IMR-90 (cell line): Measurements from ENCODE around the gene AIFM2. TPM values are rescaled to one million over a fixed set of nuclear protein-coding genes. Genes with fewer than 3 reads are reported as not detected.

Experiments used
- ATAC-seq: fragments of 200-7000 bp; cut with Tn5 transposase; 2 replicates; pipeline ENCODE4 v1.9.1; 2020; ENCODE audit warnings: low read depth, mild to moderate bottlenecking, moderate library complexity
- BruUV-seq: library from RNA; stranded (reverse); fragments of 400-500 nt; replicated peaks from 2 replicates; lab custom pipeline; 2021; lab: Mats Ljungman, UMichigan
- CTCF ChIA-PET: fragments of 300-600 bp; formaldehyde crosslinking; extraction: SDS; loops from one replicate; lab custom pipeline; 2021; ENCODE audit warnings: antibody characterized with exemption; lab: Yijun Ruan, JAX
- POLR2A ChIA-PET: fragments of 300-600 bp; sonication (Branson Sonifier 250); formaldehyde crosslinking; loops from one replicate; lab custom pipeline; 2022; ENCODE audit warnings: antibody characterized with exemption; ENCODE audit not compliant: unreplicated experiment; lab: Charles Lee
- DNase-seq: peaks from one replicate; pipeline ENCODE4 v3.0.0; 2013
- H2AFZ ChIP-seq: replicated peaks from 2 replicates; pipeline ENCODE3; 2013; ENCODE audit warnings: low read length, mild to moderate bottlenecking; ENCODE audit not compliant: poor library complexity
- H2AK5ac ChIP-seq: 2 replicates; pipeline ENCODE4 v1.6.1; 2013; ENCODE audit warnings: low read depth, low read length, inconsistent platforms
- H2AK9ac ChIP-seq: replicated peaks from 2 replicates; pipeline ENCODE3; 2013; ENCODE audit warnings: mild to moderate bottlenecking, low read depth, low read length, moderate library complexity; ENCODE audit not compliant: poor library complexity
- H2BK120ac ChIP-seq: 2 replicates; pipeline ENCODE4 v1.6.1; 2013; ENCODE audit warnings: low read depth, low read length, inconsistent platforms
- H2BK15ac ChIP-seq: 3 replicates; pipeline ENCODE4 v1.6.1; 2013; ENCODE audit warnings: low read depth, low read length, inconsistent platforms
- H2BK20ac ChIP-seq: 2 replicates; pipeline ENCODE4 v1.6.1; 2013; ENCODE audit warnings: low read depth, mild to moderate bottlenecking, inconsistent platforms, low read length, moderate library complexity
- H2BK5ac ChIP-seq: 2 replicates; pipeline ENCODE4 v1.6.1; 2013; ENCODE audit warnings: mild to moderate bottlenecking, low read depth, low read length, inconsistent platforms; ENCODE audit not compliant: poor library complexity, severe bottlenecking
- H3K14ac ChIP-seq: replicated peaks from 2 replicates; pipeline ENCODE4 v1.6.1; 2013; ENCODE audit warnings: low read depth, low read length, inconsistent platforms
- H3K18ac ChIP-seq: 2 replicates; pipeline ENCODE4 v1.6.1; 2013; ENCODE audit warnings: low read depth, low read length, control low read depth
- H3K23ac ChIP-seq: 2 replicates; pipeline ENCODE4 v1.6.1; 2013; ENCODE audit warnings: low read depth, low read length, inconsistent platforms
- H3K27ac ChIP-seq: 2 replicates; pipeline ENCODE4 v1.5.1; 2013; ENCODE audit warnings: mild to moderate bottlenecking, control low read depth, low read length; ENCODE audit not compliant: insufficient read depth
- H3K27me3 ChIP-seq: 2 replicates; pipeline ENCODE4 v1.6.1; 2013; ENCODE audit warnings: low read length; ENCODE audit not compliant: control insufficient read depth, insufficient read depth
- H3K36me3 ChIP-seq: 2 replicates; pipeline ENCODE4 v1.6.1; 2013; ENCODE audit warnings: low read length, mixed read lengths; ENCODE audit not compliant: control insufficient read depth, insufficient read depth
- H3K4ac ChIP-seq: 2 replicates; pipeline ENCODE4 v1.6.1; 2013; ENCODE audit warnings: low read depth, low read length, inconsistent platforms
- H3K4me1 ChIP-seq: 2 replicates; pipeline ENCODE4 v1.6.1; 2013; ENCODE audit warnings: low read length, mixed read lengths; ENCODE audit not compliant: control insufficient read depth, insufficient read depth
- H3K4me2 ChIP-seq: 2 replicates; pipeline ENCODE4 v1.6.1; 2013; ENCODE audit warnings: low read depth, mild to moderate bottlenecking, control low read depth, low read length, moderate library complexity
- H3K4me3 ChIP-seq: 2 replicates; pipeline ENCODE4 v1.5.1; 2013; ENCODE audit warnings: low read depth, mild to moderate bottlenecking, control low read depth, low read length, moderate library complexity; ENCODE audit not compliant: insufficient read depth
- H3K56ac ChIP-seq: 2 replicates; pipeline ENCODE4 v1.6.1; 2013; ENCODE audit warnings: low read length, inconsistent platforms; ENCODE audit not compliant: insufficient read depth; ENCODE audit errors: extremely low read depth
- H3K79me1 ChIP-seq, 2 experiments: 2 replicates each; pipeline ENCODE4 v1.6.1; 2013; ENCODE audit warnings: low read length in 2 of 2, inconsistent platforms in 1 of 2, low read depth in 1 of 2
- H3K9ac ChIP-seq: 2 replicates; pipeline ENCODE4 v1.6.1; 2013; ENCODE audit warnings: low read depth, low read length, control low read depth
- H3K9me1 ChIP-seq: 2 replicates; pipeline ENCODE4 v1.6.1; 2013; ENCODE audit warnings: low read length, inconsistent platforms; ENCODE audit not compliant: insufficient read depth
- H3K9me3 ChIP-seq: 2 replicates; pipeline ENCODE4 v1.6.1; 2013; ENCODE audit warnings: low read length; ENCODE audit not compliant: control insufficient read depth, insufficient read depth
- H4K20me1 ChIP-seq: 2 replicates; pipeline ENCODE4 v1.6.1; 2013; ENCODE audit warnings: low read length, inconsistent platforms; ENCODE audit not compliant: insufficient read depth
- H4K5ac ChIP-seq: 2 replicates; pipeline ENCODE4 v1.6.1; 2013; ENCODE audit warnings: mild to moderate bottlenecking, low read depth, low read length, control low read depth
- H4K8ac ChIP-seq, 2 experiments: 2 replicates each; pipeline ENCODE4 v1.6.1; 2013; ENCODE audit warnings: low read depth in 2 of 2, low read length in 2 of 2, control low read depth in 1 of 2, inconsistent platforms in 1 of 2
- H4K91ac ChIP-seq: 2 replicates; pipeline ENCODE4 v1.6.1; 2013; ENCODE audit warnings: low read depth, low read length, inconsistent platforms; ENCODE audit not compliant: insufficient read depth
- BHLHE40 ChIP-seq: fragments of 150-350 bp; IDR thresholded peaks from 2 replicates; pipeline ENCODE4 v1.6.1; 2016; ENCODE audit warnings: mild to moderate bottlenecking, low read depth, low read length
- CHD1 ChIP-seq: IDR thresholded peaks from 2 replicates; pipeline ENCODE4 v1.6.1; 2012; ENCODE audit warnings: low read depth, low read length, improper control_type of control experiment
- MAFK ChIP-seq: IDR thresholded peaks from 2 replicates; pipeline ENCODE4 v1.6.1; 2012; ENCODE audit warnings: low read depth, low read length, improper control_type of control experiment
- MXI1 ChIP-seq: IDR thresholded peaks from 2 replicates; pipeline ENCODE4 v1.6.1; 2012; ENCODE audit warnings: low read depth, mild to moderate bottlenecking, low read length, moderate library complexity, borderline replicate concordance
- NFE2L2 ChIP-seq: fragments of 150-350 bp; IDR thresholded peaks from 2 replicates; pipeline ENCODE4 v1.6.1; 2016; ENCODE audit warnings: low read depth, mild to moderate bottlenecking, low read length
- POLR2A ChIP-seq: IDR thresholded peaks from 2 replicates; pipeline ENCODE4 v1.6.1; 2012; ENCODE audit warnings: mild to moderate bottlenecking, low read depth, low read length
- RCOR1 ChIP-seq: IDR thresholded peaks from 2 replicates; pipeline ENCODE4 v1.6.1; 2012; ENCODE audit warnings: mild to moderate bottlenecking, low read length, improper control_type of control experiment; ENCODE audit not compliant: insufficient replicate concordance
- RFX5 ChIP-seq: IDR thresholded peaks from 2 replicates; pipeline ENCODE4 v1.8.0; 2012; ENCODE audit warnings: low read depth, mild to moderate bottlenecking, low read length, moderate library complexity
- SMC3 ChIP-seq: fragments of 150-350 bp; IDR thresholded peaks from 2 replicates; pipeline ENCODE4 v1.6.1; 2016; ENCODE audit warnings: low read depth, mild to moderate bottlenecking, antibody characterized with exemption, low read length, moderate library complexity
- WGBS, 2 experiments: methylation state at CpG; one replicate each; pipeline versions ENCODE4 v1.1.5 to v1.1.7; 2013; ENCODE audit warnings: missing lambda C conversion rate in 2 of 2; ENCODE audit not compliant: insufficient read length in 1 of 2; ENCODE audit errors: extremely low coverage in 2 of 2; 5-methylcytosine and 5-hydroxymethylcytosine counted together
- dilution Hi-C: fragments of 300-500 bp; cut with HindIII; formaldehyde crosslinking; loops from one replicate; pipeline ENCODE4 v1.14.3; 2018; ENCODE audit warnings: low sequenced_read_pairs; ENCODE audit not compliant: unreplicated experiment
- in situ Hi-C: fragments of 300-500 bp; cut with MboI; formaldehyde crosslinking; loops from 3 replicates; pipeline ENCODE4 v1.14.3; 2019; ENCODE audit warnings: low sequenced_read_pairs, inconsistent platforms, mixed read lengths
- intact Hi-C: fragments of 100-400 bp; cut with micrococcal nuclease; formaldehyde crosslinking; loops from 2 replicates; pipeline ENCODE4 v1.10.0; 2022
- polyA plus RNA-seq, 3 experiments: library from polyadenylated mRNA; depleted of rRNA; stranded (reverse); fragments of >200 nt; gene quantifications; 2 replicates each; pipeline ENCODE4 v1.2.3, GENCODE V29; 2012; ENCODE audit warnings: low replicate concordance in 1 of 3
- total RNA-seq: library from RNA; depleted of rRNA; stranded (reverse); fragments of >200 nt; gene quantifications from 2 replicates; pipeline ENCODE4 v1.2.3, GENCODE V29; 2012
- TF ChIP-seq, protein P1 (sequence below): fragments of 150-350 bp; IDR thresholded peaks from 2 replicates; pipeline ENCODE4 v1.6.1; 2017; ENCODE audit warnings: mild to moderate bottlenecking, antibody characterized with exemption, low read length, low read depth
- TF ChIP-seq, protein P2 (sequence below): conservative IDR thresholded peaks from 2 replicates; pipeline ENCODE4 v1.5.1; 2012; ENCODE audit warnings: mild to moderate bottlenecking, low read depth, low read length, improper control_type of control experiment

The AIFM2 gene
- total and polyA plus RNA-seq, 2 of the 4 experiments (the other 2 are of a cell fraction) = 2.0 to 4.6 TPM

DNA sequence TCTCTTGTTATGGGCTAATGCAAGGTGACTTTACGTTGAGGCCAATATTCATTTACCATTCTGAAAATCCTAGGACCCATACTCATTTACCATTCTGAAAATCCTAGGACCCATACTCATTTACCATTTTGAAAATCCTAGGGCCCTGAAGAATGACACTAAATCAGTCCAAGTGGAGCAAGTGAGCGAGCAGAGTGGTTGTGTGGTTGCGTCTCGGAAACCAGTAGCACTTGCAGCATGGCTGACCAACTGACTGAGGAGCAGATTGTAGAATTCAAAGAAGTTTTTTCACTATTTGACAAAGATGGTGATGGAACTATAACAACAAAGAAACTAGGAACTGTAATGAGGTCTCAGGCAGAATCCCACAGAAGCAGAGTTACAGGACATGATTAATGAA, 30.8 kb upstream of the AIFM2 start:
- dilution Hi-C loops = no loop called here
- H3K4me2 ChIP-seq = no peak overlapping the region

More for the DNA sequence above, 30.8 kb upstream of the AIFM2 start:
- no peak overlapping the region for H3K23ac ChIP-seq
- no peak overlapping the region for H2AK5ac ChIP-seq
- H4K20me1 ChIP-seq = peaks cover 84% of the 10 kb centered on the region
- no peak overlapping the region for H3K4ac ChIP-seq
- H3K27me3 ChIP-seq = no peaks in the 10 kb centered on the region
- H3K14ac ChIP-seq = no peak overlapping the region
- in situ Hi-C loops = no loop called here
- peaks cover 19% of the 10 kb centered on the region for H3K36me3 ChIP-seq
- H3K4me1 ChIP-seq = peaks cover 12% of the 10 kb centered on the region
- ATAC-seq = no peak
- no peaks in the 10 kb centered on the region for H3K9me3 ChIP-seq
- H3K27ac ChIP-seq = no peak overlapping the region
- H2BK15ac ChIP-seq = no peak overlapping the region
- intact Hi-C loops = no loop called here
- no peak overlapping the region for H2BK120ac ChIP-seq
- H4K5ac ChIP-seq = no peak overlapping the region
- no peak overlapping the region for H4K8ac ChIP-seq
- no peak overlapping the region for H3K18ac ChIP-seq
- no peak overlapping the region for H3K4me3 ChIP-seq
- no peak for TF ChIP-seq MXI1
- TF ChIP-seq MAFK = no peak
- TF ChIP-seq RFX5 = no peak
- TF ChIP-seq BHLHE40 = no peak
- no peak for TF ChIP-seq RCOR1
- no peak for TF ChIP-seq SMC3
- no peak for TF ChIP-seq POLR2A
- no peak for TF ChIP-seq CHD1
- TF ChIP-seq, protein P1, sequence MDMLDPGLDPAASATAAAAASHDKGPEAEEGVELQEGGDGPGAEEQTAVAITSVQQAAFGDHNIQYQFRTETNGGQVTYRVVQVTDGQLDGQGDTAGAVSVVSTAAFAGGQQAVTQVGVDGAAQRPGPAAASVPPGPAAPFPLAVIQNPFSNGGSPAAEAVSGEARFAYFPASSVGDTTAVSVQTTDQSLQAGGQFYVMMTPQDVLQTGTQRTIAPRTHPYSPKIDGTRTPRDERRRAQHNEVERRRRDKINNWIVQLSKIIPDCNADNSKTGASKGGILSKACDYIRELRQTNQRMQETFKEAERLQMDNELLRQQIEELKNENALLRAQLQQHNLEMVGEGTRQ = no peak
- TF ChIP-seq, protein P2, sequence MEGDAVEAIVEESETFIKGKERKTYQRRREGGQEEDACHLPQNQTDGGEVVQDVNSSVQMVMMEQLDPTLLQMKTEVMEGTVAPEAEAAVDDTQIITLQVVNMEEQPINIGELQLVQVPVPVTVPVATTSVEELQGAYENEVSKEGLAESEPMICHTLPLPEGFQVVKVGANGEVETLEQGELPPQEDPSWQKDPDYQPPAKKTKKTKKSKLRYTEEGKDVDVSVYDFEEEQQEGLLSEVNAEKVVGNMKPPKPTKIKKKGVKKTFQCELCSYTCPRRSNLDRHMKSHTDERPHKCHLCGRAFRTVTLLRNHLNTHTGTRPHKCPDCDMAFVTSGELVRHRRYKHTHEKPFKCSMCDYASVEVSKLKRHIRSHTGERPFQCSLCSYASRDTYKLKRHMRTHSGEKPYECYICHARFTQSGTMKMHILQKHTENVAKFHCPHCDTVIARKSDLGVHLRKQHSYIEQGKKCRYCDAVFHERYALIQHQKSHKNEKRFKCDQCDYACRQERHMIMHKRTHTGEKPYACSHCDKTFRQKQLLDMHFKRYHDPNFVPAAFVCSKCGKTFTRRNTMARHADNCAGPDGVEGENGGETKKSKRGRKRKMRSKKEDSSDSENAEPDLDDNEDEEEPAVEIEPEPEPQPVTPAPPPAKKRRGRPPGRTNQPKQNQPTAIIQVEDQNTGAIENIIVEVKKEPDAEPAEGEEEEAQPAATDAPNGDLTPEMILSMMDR = no peak
- no peak for TF ChIP-seq NFE2L2
- H2BK5ac ChIP-seq = no peak overlapping the region
- no peak overlapping the region for H3K9ac ChIP-seq
- H4K91ac ChIP-seq = no peak overlapping the region
- no peak overlapping the region for H2AK9ac ChIP-seq
- H3K79me1 ChIP-seq = peaks cover 13 to 61% of the 10 kb centered on the region in 2 experiments; a peak in 3 of 4 replicates
- BruUV-seq = no TSS peak
- no peak overlapping the region for H2BK20ac ChIP-seq
- DNase-seq = no peak
- peaks cover 8% of the 10 kb centered on the region for H3K9me1 ChIP-seq
- H2AFZ ChIP-seq = no peak overlapping the region
- CTCF ChIA-PET = no interaction called here
- 100% methylated on average over 2 of the region's 4 CpGs; no CpG with 5 or more reads in 1 of the 2 experiments for WGBS, 2 experiments
- POLR2A ChIA-PET = no interaction called here
- H3K56ac ChIP-seq = no peak overlapping the region
